Mesendoderm (in vitro differentiated cells): ENCODE results near the gene NDRG2.

Source experiments
- DNase-seq: peaks from one replicate; pipeline ENCODE4 v3.0.0; 2013
- H2AK5ac ChIP-seq: 2 replicates; pipeline ENCODE4 v1.6.1; 2013; ENCODE audit warnings: low read length, inconsistent platforms
- H2BK120ac ChIP-seq: 2 replicates; pipeline ENCODE4 v1.6.1; 2013; ENCODE audit warnings: low read depth, mild to moderate bottlenecking, low read length, moderate library complexity, mixed read lengths
- H2BK15ac ChIP-seq: replicated peaks from 2 replicates; pipeline ENCODE4 v1.6.1; 2013; ENCODE audit warnings: low read depth, mild to moderate bottlenecking, moderate library complexity
- H2BK5ac ChIP-seq: 2 replicates; pipeline ENCODE4 v1.6.1; 2013; ENCODE audit warnings: low read length, inconsistent platforms
- H3K18ac ChIP-seq: 2 replicates; pipeline ENCODE4 v1.6.1; 2013; ENCODE audit warnings: mild to moderate bottlenecking, low read length, mixed read lengths
- H3K23ac ChIP-seq: one replicate; pipeline ENCODE4 v1.6.1; 2013; ENCODE audit warnings: low read length
- H3K27ac ChIP-seq: 2 replicates; pipeline ENCODE4 v1.5.1; 2013; ENCODE audit warnings: low read depth, mild to moderate bottlenecking, inconsistent platforms, low read length, moderate library complexity
- H3K27me3 ChIP-seq: 2 replicates; pipeline ENCODE4 v1.6.1; 2013; ENCODE audit warnings: low read length, control low read depth, mild to moderate bottlenecking, inconsistent platforms; ENCODE audit not compliant: insufficient read depth, poor library complexity
- H3K36me3 ChIP-seq: 2 replicates; pipeline ENCODE4 v1.6.1; 2013; ENCODE audit warnings: low read length, inconsistent platforms; ENCODE audit not compliant: control insufficient read depth, insufficient read depth
- H3K4ac ChIP-seq: one replicate; pipeline ENCODE4 v1.6.1; 2013; ENCODE audit warnings: low read depth, mild to moderate bottlenecking, low read length, moderate library complexity
- H3K4me1 ChIP-seq: 2 replicates; pipeline ENCODE4 v1.6.1; 2013; ENCODE audit warnings: low read depth, low read length, inconsistent platforms; ENCODE audit not compliant: control insufficient read depth
- H3K4me2 ChIP-seq: 2 replicates; pipeline ENCODE4 v1.6.1; 2013; ENCODE audit warnings: low read length
- H3K4me3 ChIP-seq: 2 replicates; pipeline ENCODE4 v1.5.1; 2013; ENCODE audit warnings: mild to moderate bottlenecking, low read length
- H3K56ac ChIP-seq: one replicate; pipeline ENCODE4 v1.6.1; 2013; ENCODE audit warnings: low read length
- H3K79me1 ChIP-seq: 2 replicates; pipeline ENCODE4 v1.6.1; 2013; ENCODE audit warnings: low read length, inconsistent platforms
- H3K79me2 ChIP-seq: 2 replicates; pipeline ENCODE4 v1.6.1; 2013; ENCODE audit warnings: mild to moderate bottlenecking, low read length; ENCODE audit not compliant: control insufficient read depth, insufficient read depth
- H3K9ac ChIP-seq: 2 replicates; pipeline ENCODE4 v1.6.1; 2013; ENCODE audit warnings: low read length, inconsistent platforms
- H4K5ac ChIP-seq: one replicate; pipeline ENCODE4 v1.6.1; 2013; ENCODE audit warnings: low read length
- H4K8ac ChIP-seq: one replicate; pipeline ENCODE4 v1.6.1; 2013; ENCODE audit warnings: low read depth, mild to moderate bottlenecking, control low read depth, low read length, moderate library complexity
- WGBS: extraction: QIAGEN DNeasy Blood & Tissue Kit; methylation state at CpG from one replicate; pipeline ENCODE4 v1.1.7; 2013; ENCODE audit warnings: low lambda C conversion rate, missing lambda C conversion rate; ENCODE audit not compliant: insufficient coverage; ENCODE audit errors: extremely low coverage; 5-methylcytosine and 5-hydroxymethylcytosine counted together

The NDRG2 gene

DNA sequence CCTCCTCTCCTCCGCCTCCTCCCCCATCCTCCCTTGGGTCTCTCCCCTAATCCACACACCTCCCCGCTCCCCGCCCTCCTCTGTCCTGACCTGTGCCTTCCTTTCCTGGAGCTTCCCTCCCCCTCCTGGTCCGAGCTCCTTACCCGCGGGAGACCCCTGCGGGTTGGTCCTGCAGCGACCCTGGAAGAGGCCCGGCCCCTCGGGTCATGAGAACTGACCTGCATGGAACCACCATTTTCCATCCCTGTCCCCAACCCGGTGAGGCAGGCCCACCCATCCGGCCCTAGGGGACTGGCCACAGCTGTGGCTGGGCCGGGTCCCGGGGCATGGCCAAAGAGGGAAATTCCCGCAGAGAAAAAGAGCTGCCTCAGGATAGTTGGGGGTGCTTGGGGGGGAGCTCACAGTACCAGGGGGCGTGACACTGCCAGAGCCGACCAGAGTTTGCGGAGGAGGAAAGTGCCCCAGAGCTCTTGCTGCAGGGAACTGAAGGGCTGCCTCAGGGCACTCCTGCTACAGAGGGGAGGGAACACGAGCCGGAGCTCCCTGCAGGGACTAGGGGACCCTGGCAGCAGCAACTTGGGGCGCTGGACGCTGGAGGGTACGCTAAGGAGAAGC lies 45.9 kb upstream of the NDRG2 start:
- Histone ChIP-seq H4K8ac (no peak overlapping the region), H3K9ac (peak overlapping the region; percentile 98), H3K36me3 (peaks cover 5% of the 10 kb centered on the region), H3K27ac (peak overlapping the region; percentile 99), H3K18ac (peak overlapping the region; percentile 77), H3K27me3 (no peaks in the 10 kb centered on the region), H3K79me1 (peaks cover 8% of the 10 kb centered on the region), H3K4me1 (peaks cover 5% of the 10 kb centered on the region), H2BK15ac (no peak overlapping the region), H3K79me2 (peaks cover 3% of the 10 kb centered on the region), H2BK120ac (peak overlapping the region; percentile 8), H3K56ac (peak overlapping the region; percentile 99), H2BK5ac (peak overlapping the region; percentile 98), H3K4ac (peak overlapping the region; percentile 46), H3K4me3 (peak overlapping the region; percentile 89), H2AK5ac (no peak overlapping the region), H4K5ac (no peak overlapping the region), H3K4me2 (peak overlapping the region; percentile 97), H3K23ac (peak overlapping the region; percentile 98)
- DNase-seq: peak; percentile 94
- no CpG with 5 or more reads among the region's 23 CpGs for WGBS

GRCh38 chr14:21070083-21070609 lies 45.3 kb upstream of the NDRG2 start, which contains the start of gene ARHGEF40:
Gene ARHGEF40, plus strand, starts transcription at chr14:21070304. Its CDS starts 93 bp downstream, at chr14:21070397.
- Histone ChIP-seq H3K18ac (peak within 1 kb of the TSS; percentile 77), H3K23ac (peak within 1 kb of the TSS; percentile 98), H3K9ac (peak within 1 kb of the TSS; percentile 98), H3K4me1 (peaks cover 5% of the 10 kb centered on the region), H3K27me3 (no peaks in the 10 kb centered on the region), H2BK120ac (peak within 1 kb of the TSS; percentile 16), H2BK15ac (no peak within 1 kb of the TSS), H3K4me2 (peak within 1 kb of the TSS; percentile 97), H3K79me1 (peaks cover 8% of the 10 kb centered on the region), H3K36me3 (peaks cover 2% of the 10 kb centered on the region), H3K79me2 (peaks cover 3% of the 10 kb centered on the region), H3K27ac (peak within 1 kb of the TSS; percentile 99), H4K5ac (no peak within 1 kb of the TSS), H2BK5ac (peak within 1 kb of the TSS; percentile 98), H4K8ac (no peak within 1 kb of the TSS), H3K4me3 (peak within 1 kb of the TSS; percentile 89), H2AK5ac (no peak within 1 kb of the TSS), H3K56ac (peak within 1 kb of the TSS; percentile 99), H3K4ac (peak within 1 kb of the TSS; percentile 74)
- DNase-seq: peak; percentile 63
- WGBS: no CpG with 5 or more reads among the region's 63 CpGs

GRCh38 chr14:21069388-21070082 lies 44.7 kb upstream of the NDRG2 start:
- peak overlapping the region; percentile 77 for H3K4me2 ChIP-seq
- no peak overlapping the region for H4K8ac ChIP-seq
- H3K4ac ChIP-seq: peak overlapping the region; percentile 74
- no peak overlapping the region for H4K5ac ChIP-seq
- H3K79me1 ChIP-seq: peaks cover 8% of the 10 kb centered on the region
- peak overlapping the region; percentile 99 for H3K56ac ChIP-seq
- H2BK120ac ChIP-seq: no peak overlapping the region
- peaks cover 3% of the 10 kb centered on the region for H3K79me2 ChIP-seq
- H2BK5ac ChIP-seq: peak overlapping the region; percentile 43
- H3K36me3 ChIP-seq: peaks cover 2% of the 10 kb centered on the region
- no peak overlapping the region for H2BK15ac ChIP-seq
- no peak overlapping the region for H2AK5ac ChIP-seq
- peak overlapping the region; percentile 11 for H3K23ac ChIP-seq
- peak overlapping the region; percentile 77 for H3K18ac ChIP-seq
- DNase-seq: peak; percentile 86
- H3K9ac ChIP-seq: peak overlapping the region; percentile 70
- peak overlapping the region; percentile 64 for H3K4me3 ChIP-seq
- H3K27me3 ChIP-seq: no peaks in the 10 kb centered on the region
- H3K27ac ChIP-seq: peak overlapping the region; percentile 99
- WGBS: no CpG with 5 or more reads among the region's 40 CpGs
- peaks cover 5% of the 10 kb centered on the region for H3K4me1 ChIP-seq

- Histone ChIP-seq H3K79me1 (peaks cover 8% of the 10 kb centered on the region), H3K4ac (peak overlapping the region; percentile 74), H3K36me3 (peaks cover 2% of the 10 kb centered on the region), H3K4me1 (peaks cover 5% of the 10 kb centered on the region), H3K56ac (peak overlapping the region; percentile 99), H4K8ac (no peak overlapping the region), H3K27me3 (no peaks in the 10 kb centered on the region), H3K9ac (peak overlapping the region; percentile 70), H2BK15ac (no peak overlapping the region), H3K4me3 (peak overlapping the region; percentile 64), H3K27ac (peak overlapping the region; percentile 99), H2BK5ac (peak overlapping the region; percentile 0), H3K18ac (peak overlapping the region; percentile 77), H2BK120ac (peak overlapping the region; percentile 16), H3K4me2 (peak overlapping the region; percentile 77), H2AK5ac (no peak overlapping the region), H4K5ac (no peak overlapping the region), H3K79me2 (peaks cover 3% of the 10 kb centered on the region), H3K23ac (peak overlapping the region; percentile 11)
- peak; percentile 81 for DNase-seq
- no CpG with 5 or more reads among the region's 45 CpGs for WGBS
These were observed 43.9 kb upstream of the NDRG2 start for GRCh38 chr14:21068521-21069387.

- H3K18ac ChIP-seq: no peak overlapping the region
- peak; percentile 61 for DNase-seq
- WGBS: no CpG with 5 or more reads among the region's 7 CpGs
- H3K79me1 ChIP-seq: no peaks in the 10 kb centered on the region
- no peak overlapping the region for H3K56ac ChIP-seq
- H2BK5ac ChIP-seq: no peak overlapping the region
- no peaks in the 10 kb centered on the region for H3K79me2 ChIP-seq
- no peaks in the 10 kb centered on the region for H3K27me3 ChIP-seq
- H2AK5ac ChIP-seq: no peak overlapping the region
- H3K36me3 ChIP-seq: no peaks in the 10 kb centered on the region
- no peak overlapping the region for H2BK120ac ChIP-seq
- no peak overlapping the region for H3K27ac ChIP-seq
- peaks cover 2% of the 10 kb centered on the region for H3K4me1 ChIP-seq
- no peak overlapping the region for H3K23ac ChIP-seq
- H2BK15ac ChIP-seq: no peak overlapping the region
- no peak overlapping the region for H4K5ac ChIP-seq
- H3K9ac ChIP-seq: no peak overlapping the region
- H3K4ac ChIP-seq: no peak overlapping the region
- H3K4me3 ChIP-seq: no peak overlapping the region
- H3K4me2 ChIP-seq: no peak overlapping the region
- no peak overlapping the region for H4K8ac ChIP-seq
These were observed 42.1 kb upstream of the NDRG2 start for GRCh38 chr14:21066882-21067502.
